Neural cell (in vitro differentiated cells): Measurements from ENCODE around the gene ZNF513. TPM values are rescaled to one million over a fixed set of nuclear protein-coding genes. Genes with fewer than 3 reads are reported as not detected.

ENCODE experiments used
- H2AFZ ChIP-seq: fragments of 200-600, 300-800 bp; sonication (generic), shearing (Covaris generic); 2 replicates; pipeline ENCODE4 v1.6.0; 2014; ENCODE audit warnings: low read depth, mild to moderate bottlenecking, antibody characterized with exemption, low read length, moderate library complexity
- H3F3A ChIP-seq: fragments of 200-600 bp; shearing (Covaris generic); 2 replicates; pipeline ENCODE4 v1.6.1; 2016; ENCODE audit warnings: mild to moderate bottlenecking, moderate library complexity, mixed read lengths, antibody characterized with exemption, low read length; ENCODE audit not compliant: insufficient read depth, poor library complexity, severe bottlenecking
- H3K27ac ChIP-seq: fragments of 200-600, 300-800 bp; sonication (generic), shearing (Covaris generic); 2 replicates; pipeline ENCODE4 v1.5.1; 2014; ENCODE audit warnings: mild to moderate bottlenecking, low read length, moderate library complexity
- H3K27me3 ChIP-seq: fragments of 300-800, 200-600 bp; sonication (generic), shearing (Covaris generic); 2 replicates; pipeline ENCODE4 v1.6.0; 2014; ENCODE audit warnings: mild to moderate bottlenecking, low read depth, low read length, moderate library complexity; ENCODE audit not compliant: insufficient read depth
- H3K36me3 ChIP-seq: fragments of 300-800, 200-600 bp; sonication (generic), shearing (Covaris generic); 2 replicates; pipeline ENCODE4 v1.5.1; 2014; ENCODE audit warnings: mild to moderate bottlenecking, antibody characterized with exemption, low read length, moderate library complexity; ENCODE audit not compliant: insufficient read depth
- H3K4me2 ChIP-seq: fragments of 300-800, 200-600 bp; sonication (generic), shearing (Covaris generic); 2 replicates; pipeline ENCODE4 v1.6.0; 2014; ENCODE audit warnings: mild to moderate bottlenecking, low read length
- H3K4me3 ChIP-seq: fragments of 300-800, 200-600 bp; sonication (generic), shearing (Covaris generic); 2 replicates; pipeline ENCODE4 v1.5.1; 2014; ENCODE audit warnings: mild to moderate bottlenecking, low read length, moderate library complexity
- H3K79me2 ChIP-seq: fragments of 200-600 bp; shearing (Covaris generic); replicated peaks from 2 replicates; pipeline ENCODE4 v1.6.0; 2014; ENCODE audit warnings: mild to moderate bottlenecking, low read length, moderate library complexity; ENCODE audit not compliant: insufficient read depth
- H3K9ac ChIP-seq: fragments of 300-800, 200-600 bp; sonication (generic), shearing (Covaris generic); 2 replicates; pipeline ENCODE4 v1.6.1; 2016; ENCODE audit warnings: mild to moderate bottlenecking, low read length, mixed read lengths
- H3K9me2 ChIP-seq: fragments of 200-600 bp; shearing (Covaris generic); 2 replicates; pipeline ENCODE4 v1.6.1; 2016; ENCODE audit warnings: mild to moderate bottlenecking, low read length, mixed read lengths; ENCODE audit not compliant: insufficient read depth
- H3K9me3 ChIP-seq: fragments of 200-600, 300-800 bp; sonication (generic), shearing (Covaris generic); 2 replicates; pipeline ENCODE4 v1.6.1; 2016; ENCODE audit warnings: mild to moderate bottlenecking, mixed run types, low read length, moderate library complexity, mixed read lengths
- H4K20me1 ChIP-seq: fragments of 200-600 bp; shearing (Covaris generic); 2 replicates; pipeline ENCODE4 v1.6.1; 2016; ENCODE audit warnings: mild to moderate bottlenecking, mixed run types; ENCODE audit not compliant: insufficient read depth
- CTCF ChIP-seq: fragments of 450-650 bp; IDR thresholded peaks from 2 replicates; pipeline ENCODE4 v1.5.1; 2014; ENCODE audit warnings: antibody characterized with exemption, mild to moderate bottlenecking, moderate library complexity; ENCODE audit not compliant: poor library complexity, severe bottlenecking
- EP300 ChIP-seq: fragments of 450-650 bp; conservative IDR thresholded peaks from 2 replicates; pipeline ENCODE4 v1.6.1; 2014; ENCODE audit warnings: antibody characterized with exemption, mild to moderate bottlenecking, moderate library complexity; ENCODE audit not compliant: poor library complexity, severe bottlenecking
- EZH2 ChIP-seq: fragments of 200-600, 300-800 bp; shearing (Covaris generic), sonication (generic); IDR thresholded peaks from 2 replicates; pipeline ENCODE4 v1.6.1; 2014; ENCODE audit warnings: antibody characterized with exemption, low read length, borderline replicate concordance, mild to moderate bottlenecking; ENCODE audit not compliant: insufficient read depth, poor library complexity, severe bottlenecking
- MXI1 ChIP-seq: fragments of 450-650 bp; conservative IDR thresholded peaks from 2 replicates; pipeline ENCODE4 v1.6.1; 2014; ENCODE audit warnings: antibody characterized with exemption, mild to moderate bottlenecking; ENCODE audit not compliant: poor library complexity, severe bottlenecking
- POLR2AphosphoS5 ChIP-seq: IDR thresholded peaks from 2 replicates; pipeline ENCODE4 v1.6.1; 2012
- RAD21 ChIP-seq: fragments of 450-650 bp; conservative IDR thresholded peaks from 2 replicates; pipeline ENCODE4 v1.6.1; 2014; ENCODE audit warnings: antibody characterized with exemption, mild to moderate bottlenecking, moderate library complexity
- REST ChIP-seq: IDR thresholded peaks from 2 replicates; pipeline ENCODE4 v1.6.1; 2012; ENCODE audit warnings: borderline replicate concordance
- SMC3 ChIP-seq: fragments of 450-650 bp; conservative IDR thresholded peaks from 2 replicates; pipeline ENCODE4 v1.6.1; 2014; ENCODE audit warnings: antibody characterized with exemption, mild to moderate bottlenecking, moderate library complexity; ENCODE audit not compliant: poor library complexity
- TAF1 ChIP-seq: IDR thresholded peaks from 2 replicates; pipeline ENCODE4 v1.6.1; 2012; ENCODE audit warnings: low read depth
- polyA plus RNA-seq: library from polyadenylated mRNA; depleted of rRNA; stranded (reverse); fragments of >200 nt; gene quantifications from 2 replicates; pipeline ENCODE4 v1.2.3, GENCODE V29; 2014

ZNF513 gene
- polyA plus RNA-seq, 1 donor from 2014 or later = 40.5 TPM

DNA sequence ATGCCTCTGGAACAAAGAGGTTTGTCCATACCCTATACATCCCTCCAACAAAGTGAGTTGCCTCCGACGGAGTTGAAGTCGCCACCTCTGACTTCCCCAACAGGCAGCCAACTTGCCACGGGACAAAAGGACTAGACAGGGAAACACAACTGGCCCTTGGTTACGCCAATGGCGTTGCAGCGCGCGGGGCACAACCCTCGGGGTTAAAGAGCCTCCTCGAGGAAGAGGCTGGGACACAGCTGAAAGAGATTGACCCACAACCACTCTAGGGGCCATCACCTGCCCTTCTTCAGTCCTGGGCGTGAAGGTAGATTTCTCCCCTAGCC is 24.5 kb downstream of the ZNF513 start:
- H3F3A ChIP-seq = no peaks in the 10 kb centered on the region
- H3K27me3 ChIP-seq = no peaks in the 10 kb centered on the region
- H2AFZ ChIP-seq = peak overlapping the region; percentile 99
- H3K79me2 ChIP-seq = peaks cover 41% of the 10 kb centered on the region
- peak overlapping the region; percentile 91 for H3K27ac ChIP-seq
- H3K4me2 ChIP-seq = peak overlapping the region; percentile 86
- H3K36me3 ChIP-seq = no peaks in the 10 kb centered on the region
- H3K9me3 ChIP-seq = no peaks in the 10 kb centered on the region
- no peak for TF ChIP-seq RAD21
- H3K9me2 ChIP-seq = no peaks in the 10 kb centered on the region
- no peaks in the 10 kb centered on the region for H4K20me1 ChIP-seq
- H3K9ac ChIP-seq = peak overlapping the region; percentile 92
- peak overlapping the region; percentile 97 for H3K4me3 ChIP-seq

GRCh38 chr2:27354597-27354927 is 26.0 kb downstream of the ZNF513 start:
- H3K27me3 ChIP-seq = no peaks in the 10 kb centered on the region
- no peak overlapping the region for H3K9ac ChIP-seq
- H3K4me2 ChIP-seq = no peak overlapping the region
- H3K36me3 ChIP-seq = no peaks in the 10 kb centered on the region
- H3K9me2 ChIP-seq = no peaks in the 10 kb centered on the region
- H2AFZ ChIP-seq = no peak overlapping the region
- no peaks in the 10 kb centered on the region for H3F3A ChIP-seq
- peaks cover 46% of the 10 kb centered on the region for H3K79me2 ChIP-seq
- TF ChIP-seq TAF1 (no peak), EP300 (no peak), SMC3 (no peak), RAD21 (no peak), POLR2AphosphoS5 (no peak), EZH2 (no peak), MXI1 (no peak), REST (no peak), CTCF (no peak)
- no peaks in the 10 kb centered on the region for H3K9me3 ChIP-seq
- no peak overlapping the region for H3K4me3 ChIP-seq
- H3K27ac ChIP-seq = no peak overlapping the region
- no peaks in the 10 kb centered on the region for H4K20me1 ChIP-seq
